ENCODE results near the gene NPIPB8. TPM values are rescaled to one million over a fixed set of nuclear protein-coding genes. Genes with fewer than 3 reads are reported as not detected.
"Not testable (repeated sequence)": the region's sequence is repeated elsewhere in the genome, so short reads cannot be mapped to it uniquely, and the experiment has no call there.

Gene NPIPB8
- polyA plus RNA-seq, 2 donors: 0.06 TPM; not detected in 1

GRCh38 chr16:28613912-28614311 lies 24.0 kb upstream of the NPIPB8 start:
- not testable (repeated sequence) for H3K4me1 ChIP-seq (ENCODE audit: control insufficient read depth in 2 of 2, insufficient read depth in 2 of 2, low read length in 1 of 2); H3K4me3 ChIP-seq (ENCODE audit: low read depth in 1 of 2, low read length in 2 of 2)

GRCh38 chr16:28614561-28614960 lies 23.3 kb upstream of the NPIPB8 start:
- not testable (repeated sequence) for H3K4me1 ChIP-seq (ENCODE audit: control insufficient read depth in 2 of 2, insufficient read depth in 2 of 2, low read length in 1 of 2); H3K4me3 ChIP-seq (ENCODE audit: low read depth in 1 of 2, low read length in 2 of 2); H3K9me3 ChIP-seq (ENCODE audit: control insufficient read depth in 2 of 2, insufficient read depth in 1 of 2, low read depth in 1 of 2, low read length in 1 of 2); H3K27me3 ChIP-seq (ENCODE audit: control insufficient read depth in 1 of 2, insufficient read depth in 2 of 2, low read length in 2 of 2); H3K27ac ChIP-seq (ENCODE audit: low read depth in 2 of 2, low read length in 1 of 2); H3K36me3 ChIP-seq (ENCODE audit: control insufficient read depth in 2 of 2, insufficient read depth in 2 of 2, low read length in 1 of 2)
- 71 to 80% methylated on average over 12 to 15 of the region's 16 CpGs for WGBS, 2 donors

More at GRCh38 chr16:28613912-28614311, 24.0 kb upstream of the NPIPB8 start:
- H3K36me3 ChIP-seq (ENCODE audit: control insufficient read depth in 2 of 2, insufficient read depth in 2 of 2, low read length in 1 of 2); H3K27me3 ChIP-seq (ENCODE audit: control insufficient read depth in 1 of 2, insufficient read depth in 2 of 2, low read length in 2 of 2); H3K9me3 ChIP-seq (ENCODE audit: control insufficient read depth in 2 of 2, insufficient read depth in 1 of 2, low read depth in 1 of 2, low read length in 1 of 2); H3K27ac ChIP-seq (ENCODE audit: low read depth in 2 of 2, low read length in 1 of 2): not testable (repeated sequence)
- WGBS, 2 donors: 0 to 44% methylated on average over 1 to 7 of the region's 26 CpGs

GRCh38 chr16:28615486-28616223 lies 22.2 kb upstream of the NPIPB8 start:
- H3K4me1 ChIP-seq (ENCODE audit: control insufficient read depth in 2 of 2, insufficient read depth in 2 of 2, low read length in 1 of 2); H3K4me3 ChIP-seq (ENCODE audit: low read depth in 1 of 2, low read length in 2 of 2); H3K36me3 ChIP-seq (ENCODE audit: control insufficient read depth in 2 of 2, insufficient read depth in 2 of 2, low read length in 1 of 2); H3K27me3 ChIP-seq (ENCODE audit: control insufficient read depth in 1 of 2, insufficient read depth in 2 of 2, low read length in 2 of 2); H3K9me3 ChIP-seq (ENCODE audit: control insufficient read depth in 2 of 2, insufficient read depth in 1 of 2, low read depth in 1 of 2, low read length in 1 of 2); H3K27ac ChIP-seq (ENCODE audit: low read depth in 2 of 2, low read length in 1 of 2): not testable (repeated sequence)
- 52% methylated on average over 14 to 17 of the region's 24 CpGs for WGBS, 2 donors

GRCh38 chr16:28616224-28616577 lies 21.7 kb upstream of the NPIPB8 start:
- WGBS, 2 donors: 75 to 83% methylated on average over 7 of the region's 7 CpGs
- H3K27ac ChIP-seq (ENCODE audit: low read depth in 2 of 2, low read length in 1 of 2); H3K36me3 ChIP-seq (ENCODE audit: control insufficient read depth in 2 of 2, insufficient read depth in 2 of 2, low read length in 1 of 2); H3K27me3 ChIP-seq (ENCODE audit: control insufficient read depth in 1 of 2, insufficient read depth in 2 of 2, low read length in 2 of 2); H3K4me3 ChIP-seq (ENCODE audit: low read depth in 1 of 2, low read length in 2 of 2); H3K4me1 ChIP-seq (ENCODE audit: control insufficient read depth in 2 of 2, insufficient read depth in 2 of 2, low read length in 1 of 2); H3K9me3 ChIP-seq (ENCODE audit: control insufficient read depth in 2 of 2, insufficient read depth in 1 of 2, low read depth in 1 of 2, low read length in 1 of 2): not testable (repeated sequence)

- H3K27me3 ChIP-seq (ENCODE audit: control insufficient read depth in 1 of 2, insufficient read depth in 2 of 2, low read length in 2 of 2): no peaks in the 10 kb centered on the region
- no peak overlapping the region for H3K4me3 ChIP-seq (ENCODE audit: low read depth in 1 of 2, low read length in 2 of 2)
- H3K27ac ChIP-seq (ENCODE audit: low read depth in 2 of 2, low read length in 1 of 2): no peak overlapping the region
- WGBS, 2 donors: 73 to 81% methylated on average over 7 of the region's 7 CpGs
- H3K4me1 ChIP-seq (ENCODE audit: control insufficient read depth in 2 of 2, insufficient read depth in 2 of 2, low read length in 1 of 2): no peaks in the 10 kb centered on the region
- no peaks in the 10 kb centered on the region for H3K9me3 ChIP-seq (ENCODE audit: control insufficient read depth in 2 of 2, insufficient read depth in 1 of 2, low read depth in 1 of 2, low read length in 1 of 2)
- no peaks in the 10 kb centered on the region for H3K36me3 ChIP-seq (ENCODE audit: control insufficient read depth in 2 of 2, insufficient read depth in 2 of 2, low read length in 1 of 2)
Observed at GRCh38 chr16:28616636-28617035, 21.2 kb upstream of the NPIPB8 start.

GRCh38 chr16:28617874-28618273 lies 20.0 kb upstream of the NPIPB8 start:
- H3K4me1 ChIP-seq (ENCODE audit: control insufficient read depth in 2 of 2, insufficient read depth in 2 of 2, low read length in 1 of 2): peaks cover 0 to 4% of the 10 kb centered on the region in 2 donors
- H3K9me3 ChIP-seq (ENCODE audit: control insufficient read depth in 2 of 2, insufficient read depth in 1 of 2, low read depth in 1 of 2, low read length in 1 of 2): no peaks in the 10 kb centered on the region
- H3K27me3 ChIP-seq (ENCODE audit: control insufficient read depth in 1 of 2, insufficient read depth in 2 of 2, low read length in 2 of 2): no peaks in the 10 kb centered on the region
- H3K36me3 ChIP-seq (ENCODE audit: control insufficient read depth in 2 of 2, insufficient read depth in 2 of 2, low read length in 1 of 2): no peaks in the 10 kb centered on the region
- H3K4me3 ChIP-seq (ENCODE audit: low read depth in 1 of 2, low read length in 2 of 2): no peak overlapping the region
- no peak overlapping the region for H3K27ac ChIP-seq (ENCODE audit: low read depth in 2 of 2, low read length in 1 of 2)
- 58 to 62% methylated on average over 4 of the region's 4 CpGs for WGBS, 2 donors

GRCh38 chr16:28620316-28620715 lies 17.5 kb upstream of the NPIPB8 start:
- WGBS, 2 donors: 71 to 81% methylated on average over 1 of the region's 1 CpG
- not testable (repeated sequence) for H3K4me3 ChIP-seq (ENCODE audit: low read depth in 1 of 2, low read length in 2 of 2); H3K9me3 ChIP-seq (ENCODE audit: control insufficient read depth in 2 of 2, insufficient read depth in 1 of 2, low read depth in 1 of 2, low read length in 1 of 2); H3K36me3 ChIP-seq (ENCODE audit: control insufficient read depth in 2 of 2, insufficient read depth in 2 of 2, low read length in 1 of 2); H3K27me3 ChIP-seq (ENCODE audit: control insufficient read depth in 1 of 2, insufficient read depth in 2 of 2, low read length in 2 of 2); H3K4me1 ChIP-seq (ENCODE audit: control insufficient read depth in 2 of 2, insufficient read depth in 2 of 2, low read length in 1 of 2); H3K27ac ChIP-seq (ENCODE audit: low read depth in 2 of 2, low read length in 1 of 2)

GRCh38 chr16:28621481-28622155 lies 16.2 kb upstream of the NPIPB8 start:
- H3K27me3 ChIP-seq (ENCODE audit: control insufficient read depth in 1 of 2, insufficient read depth in 2 of 2, low read length in 2 of 2): no peaks in the 10 kb centered on the region
- WGBS, 2 donors: 72 to 85% methylated on average over 7 of the region's 7 CpGs
- H3K9me3 ChIP-seq (ENCODE audit: control insufficient read depth in 2 of 2, insufficient read depth in 1 of 2, low read depth in 1 of 2, low read length in 1 of 2): no peaks in the 10 kb centered on the region
- no peak overlapping the region for H3K27ac ChIP-seq (ENCODE audit: low read depth in 2 of 2, low read length in 1 of 2)
- H3K36me3 ChIP-seq (ENCODE audit: control insufficient read depth in 2 of 2, insufficient read depth in 2 of 2, low read length in 1 of 2): no peaks in the 10 kb centered on the region
- H3K4me1 ChIP-seq (ENCODE audit: control insufficient read depth in 2 of 2, insufficient read depth in 2 of 2, low read length in 1 of 2): peaks cover 0 to 4% of the 10 kb centered on the region in 2 donors
- no peak overlapping the region for H3K4me3 ChIP-seq (ENCODE audit: low read depth in 1 of 2, low read length in 2 of 2)

GRCh38 chr16:28622532-28623171 lies 15.2 kb upstream of the NPIPB8 start:
- not testable (repeated sequence) for H3K36me3 ChIP-seq (ENCODE audit: control insufficient read depth in 2 of 2, insufficient read depth in 2 of 2, low read length in 1 of 2); H3K27me3 ChIP-seq (ENCODE audit: control insufficient read depth in 1 of 2, insufficient read depth in 2 of 2, low read length in 2 of 2); H3K9me3 ChIP-seq (ENCODE audit: control insufficient read depth in 2 of 2, insufficient read depth in 1 of 2, low read depth in 1 of 2, low read length in 1 of 2); H3K27ac ChIP-seq (ENCODE audit: low read depth in 2 of 2, low read length in 1 of 2); H3K4me1 ChIP-seq (ENCODE audit: control insufficient read depth in 2 of 2, insufficient read depth in 2 of 2, low read length in 1 of 2)
- peak overlapping the region; percentile 51 to 65 for H3K4me3 ChIP-seq (ENCODE audit: low read depth in 1 of 2, low read length in 2 of 2)
- 33 to 36% methylated on average over 22 to 24 of the region's 24 CpGs for WGBS, 2 donors

Measured in esophagus (tissue), 2 donors.